CD14-positive monocyte (primary cell): ENCODE data around the gene SNRPA1. TPM values are rescaled to one million over a fixed set of nuclear protein-coding genes. Genes with fewer than 3 reads are reported as not detected.

Source experiments
- DNase-seq, 3 donors: peaks; one replicate each; pipeline ENCODE4 v3.0.0-alpha.2; 2011 to 2022
- H2AFZ ChIP-seq: 2 replicates; pipeline ENCODE4 v1.6.0; 2012; ENCODE audit warnings: mild to moderate bottlenecking, low read depth, low read length, inconsistent platforms; ENCODE audit not compliant: insufficient read depth, poor library complexity, severe bottlenecking
- H3K27ac ChIP-seq, 2 donors: 1 replicate in 1 of 2; 2 replicates in 1 of 2; pipeline ENCODE4 v1.5.1; 2012 to 2013; ENCODE audit warnings: low read length in 2 of 2, control low read depth in 1 of 2, inconsistent platforms in 1 of 2, low read depth in 1 of 2, mild to moderate bottlenecking in 1 of 2
- H3K27me3 ChIP-seq, 2 donors: one replicate each; pipeline versions ENCODE4 v1.6.0 to v1.6.1; 2011 to 2013; ENCODE audit warnings: low read length in 2 of 2; ENCODE audit not compliant: control insufficient read depth in 2 of 2, insufficient read depth in 2 of 2
- H3K36me3 ChIP-seq, 2 donors: replicated peaks in 1 of 2; 1 replicate in 1 of 2; 2 replicates in 1 of 2; pipeline versions ENCODE4 v1.5.1 to v1.6.1; 2012 to 2013; ENCODE audit warnings: low read length in 2 of 2, control low read depth in 1 of 2, inconsistent platforms in 1 of 2, mild to moderate bottlenecking in 1 of 2; ENCODE audit not compliant: insufficient read depth in 2 of 2, control insufficient read depth in 1 of 2
- H3K4me1 ChIP-seq, 2 donors: 1 replicate in 1 of 2; 2 replicates in 1 of 2; pipeline versions ENCODE4 v1.5.1 to v1.6.1; 2012 to 2013; ENCODE audit warnings: low read length in 2 of 2, control low read depth in 1 of 2, inconsistent platforms in 1 of 2, mild to moderate bottlenecking in 1 of 2, moderate library complexity in 1 of 2; ENCODE audit not compliant: insufficient read depth in 2 of 2, control insufficient read depth in 1 of 2
- H3K4me2 ChIP-seq: replicated peaks from 2 replicates; pipeline ENCODE3; 2012; ENCODE audit warnings: low read length, moderate library complexity, mild to moderate bottlenecking; ENCODE audit not compliant: poor library complexity, severe bottlenecking; ENCODE audit errors: extremely low read depth
- H3K4me3 ChIP-seq, 3 experiments: fragments of 200-600 bp in 1 of 3; sonication (generic) in 1 of 3; replicated peaks in 1 of 3; 1 replicate in 2 of 3; 2 replicates in 1 of 3; pipeline ENCODE4 v1.5.1; 2011 to 2013; ENCODE audit warnings: low read length in 3 of 3, mild to moderate bottlenecking in 3 of 3, control low read depth in 2 of 3, low read depth in 2 of 3, inconsistent platforms in 1 of 3, moderate library complexity in 1 of 3
- H3K79me2 ChIP-seq: 2 replicates; pipeline ENCODE4 v1.6.0; 2012; ENCODE audit warnings: mild to moderate bottlenecking, control low read depth, inconsistent platforms, low read length, moderate library complexity; ENCODE audit not compliant: insufficient read depth
- H3K9ac ChIP-seq: 2 replicates; pipeline ENCODE4 v1.6.0; 2017; ENCODE audit warnings: low read length, mild to moderate bottlenecking; ENCODE audit not compliant: insufficient read depth, poor library complexity, severe bottlenecking
- H3K9me3 ChIP-seq, 2 donors: replicated peaks in 1 of 2; 1 replicate in 1 of 2; 2 replicates in 1 of 2; pipeline versions ENCODE4 v1.5.1 to v1.6.1; 2012 to 2013; ENCODE audit warnings: low read length in 2 of 2, control low read depth in 1 of 2; ENCODE audit not compliant: control insufficient read depth in 1 of 2, insufficient read depth in 1 of 2
- H4K20me1 ChIP-seq: 2 replicates; pipeline ENCODE4 v1.6.0; 2012; ENCODE audit warnings: mild to moderate bottlenecking, low read length, control low read depth, moderate library complexity; ENCODE audit not compliant: insufficient read depth
- H3K27ac Mint-ChIP-seq, 7 donors: one replicate each; pipeline ENCODE4 v1.8.0; 2020; ENCODE audit warnings: mild to moderate bottlenecking in 7 of 7, mixed read lengths in 7 of 7, moderate library complexity in 6 of 7, inconsistent platforms in 2 of 7
- H3K27me3 Mint-ChIP-seq, 3 donors: one replicate each; pipeline ENCODE4 v1.8.0; 2021 to 2022; ENCODE audit warnings: low read depth in 3 of 3, mild to moderate bottlenecking in 3 of 3, mixed read lengths in 3 of 3, moderate library complexity in 3 of 3, inconsistent platforms in 1 of 3
- H3K36me3 Mint-ChIP-seq, 2 donors: one replicate each; pipeline ENCODE4 v1.8.0; 2020; ENCODE audit warnings: mixed read lengths in 2 of 2, inconsistent platforms in 1 of 2, mild to moderate bottlenecking in 1 of 2
- H3K4me1 Mint-ChIP-seq: one replicate; pipeline ENCODE4 v1.8.0; 2020; ENCODE audit warnings: mild to moderate bottlenecking, mixed read lengths
- H3K4me3 Mint-ChIP-seq, 2 donors: one replicate each; pipeline ENCODE4 v1.8.0; 2020; ENCODE audit warnings: mild to moderate bottlenecking in 2 of 2, mixed read lengths in 2 of 2, moderate library complexity in 1 of 2
- H3K9me3 Mint-ChIP-seq, 7 donors: one replicate each; pipeline ENCODE4 v1.8.0; 2020 to 2022; ENCODE audit warnings: mixed read lengths in 7 of 7, mild to moderate bottlenecking in 6 of 7, moderate library complexity in 6 of 7, inconsistent platforms in 2 of 7
- CTCF ChIP-seq: fragments of 200-600 bp; IDR thresholded peaks from one replicate; pipeline ENCODE4 v1.8.0; 2022; ENCODE audit warnings: antibody characterized with exemption, mild to moderate bottlenecking
- WGBS: methylation state at CpG from one replicate; pipeline ENCODE4 v1.1.5; 2013; ENCODE audit warnings: missing lambda C conversion rate; ENCODE audit not compliant: insufficient coverage; 5-methylcytosine and 5-hydroxymethylcytosine counted together
- intact Hi-C, 2 donors: fragments of 100-400 bp; cut with micrococcal nuclease; formaldehyde crosslinking; loops; one replicate each; pipeline versions ENCODE4 v1.15.0 to v1.15.1; 2023
- polyA plus RNA-seq, 3 donors: library from polyadenylated mRNA; depleted of rRNA in 1 of 3; unstranded in 2 of 3; stranded (reverse) in 1 of 3; fragments of 300-500 nt in 2 of 3; fragments of >200 nt in 1 of 3; fragmentation: Illumina TruSeq in 2 of 3; gene quantifications; 1 replicate in 2 of 3; 2 replicates in 1 of 3; pipeline ENCODE4 v1.2.3, GENCODE V29; 2012 to 2021

The SNRPA1 gene
- polyA plus RNA-seq, 3 donors: 23.8 to 65.5 (median 35.4) TPM

- H3K27me3 ChIP-seq: no peaks in the 10 kb centered on the region
- TF ChIP-seq CTCF: no peak
- H3K36me3 Mint-ChIP-seq: peaks cover 56 to 67% of the 10 kb centered on the region in 2 donors
- no CpG with 5 or more reads among the region's 2 CpGs for WGBS
- peaks cover 0 to 5% (median 0%) of the 10 kb centered on the region in 3 donors for H3K27me3 Mint-ChIP-seq
- H3K4me2 ChIP-seq: no peak overlapping the region
- H3K9me3 Mint-ChIP-seq: peaks cover 0 to 2% (median 0%) of the 10 kb centered on the region in 7 donors
- DNase-seq: no peak
- H3K9me3 ChIP-seq: no peaks in the 10 kb centered on the region
- H2AFZ ChIP-seq: no peak overlapping the region
- peaks cover 17 to 20% of the 10 kb centered on the region in 2 donors for H3K4me1 ChIP-seq
- intact Hi-C loops: no loop called here
- H3K9ac ChIP-seq: no peak overlapping the region
- peaks cover 20% of the 10 kb centered on the region for H3K4me1 Mint-ChIP-seq
- H4K20me1 ChIP-seq: peaks cover 5% of the 10 kb centered on the region
- no peak overlapping the region for H3K4me3 ChIP-seq
- no peak overlapping the region for H3K27ac ChIP-seq
- peak overlapping the region in 1 of 7 donors; percentile 24 for H3K27ac Mint-ChIP-seq
- H3K36me3 ChIP-seq: peaks cover 53 to 65% of the 10 kb centered on the region in 2 donors
- H3K4me3 Mint-ChIP-seq: no peak overlapping the region
- H3K79me2 ChIP-seq: peaks cover 20% of the 10 kb centered on the region
Observed at GRCh38 chr15:101280007-101280406, 15.0 kb downstream of the SNRPA1 start.

GRCh38 chr15:101277943-101278564 is 17.0 kb downstream of the SNRPA1 start:
- peaks cover 56 to 67% of the 10 kb centered on the region in 2 donors for H3K36me3 Mint-ChIP-seq
- H3K4me1 ChIP-seq: peaks cover 17 to 20% of the 10 kb centered on the region in 2 donors
- H3K27ac Mint-ChIP-seq: peak overlapping the region; percentile 82 to 96 (median 89)
- H3K4me1 Mint-ChIP-seq: peaks cover 20% of the 10 kb centered on the region
- TF ChIP-seq CTCF: no peak
- H3K4me3 Mint-ChIP-seq: peak overlapping the region; percentile 82 to 91
- peak overlapping the region; percentile 88 for H3K4me2 ChIP-seq
- WGBS: 87% methylated on average over 8 of the region's 12 CpGs
- H3K27me3 ChIP-seq: no peaks in the 10 kb centered on the region
- H3K9ac ChIP-seq: peak overlapping the region; percentile 87
- peaks cover 22% of the 10 kb centered on the region for H3K79me2 ChIP-seq
- peak overlapping the region; percentile 74 for H2AFZ ChIP-seq
- H3K27me3 Mint-ChIP-seq: peaks cover 0 to 5% (median 0%) of the 10 kb centered on the region in 3 donors
- no peak for DNase-seq
- peak overlapping the region in 1 of 2 donors; percentile 92 for H3K27ac ChIP-seq
- intact Hi-C loops: loop anchor here (2.0 to 10.0 kb wide), 4 partner anchors 374 to 1543 kb away; partner anchors contain the start of genes ASB7 (in 1 of the 2), LINS1 (in 1 of the 2), LYSMD4 (in 1 of the 2) and TARS3 (in 1 of the 2)
- peaks cover 5% of the 10 kb centered on the region for H4K20me1 ChIP-seq
- peaks cover 54 to 65% of the 10 kb centered on the region in 2 donors for H3K36me3 ChIP-seq
- peaks cover 0 to 2% (median 0%) of the 10 kb centered on the region in 7 donors for H3K9me3 Mint-ChIP-seq
- peak overlapping the region; percentile 30 to 89 (median 31) for H3K4me3 ChIP-seq
- no peaks in the 10 kb centered on the region for H3K9me3 ChIP-seq
